HepG2 (cell line): ENCODE measurements around the gene CDC42BPG. TPM values are rescaled to one million over a fixed set of nuclear protein-coding genes. Genes with fewer than 3 reads are reported as not detected.

Source experiments
- ARID5B ChIP-seq: IDR thresholded peaks from 2 replicates; pipeline ENCODE4 v1.4.0; 2020; ENCODE audit warnings: mild to moderate bottlenecking, missing genetic modification reagents
- DMTF1 ChIP-seq: sonication (generic); formaldehyde crosslinking; IDR thresholded peaks from 2 replicates; pipeline ENCODE4 v1.4.0; 2020; ENCODE audit warnings: mild to moderate bottlenecking, missing genetic modification reagents
- ESRRA ChIP-seq: sonication (generic); formaldehyde crosslinking; IDR thresholded peaks from 2 replicates; pipeline ENCODE4 v1.5.1; 2020; ENCODE audit warnings: mild to moderate bottlenecking, low read depth, missing genetic modification reagents
- GATA4 ChIP-seq: sonication (generic); IDR thresholded peaks from 2 replicates; pipeline ENCODE4 v1.6.1; 2016; ENCODE audit warnings: antibody characterized with exemption, low read depth, borderline replicate concordance
- HNF1A ChIP-seq, 2 experiments: sonication (generic) in 1 of 2; formaldehyde crosslinking in 1 of 2; IDR thresholded peaks; 2 replicates each; pipeline versions ENCODE4 v1.4.0 to v1.6.1; 2016 to 2020; ENCODE audit warnings: borderline replicate concordance in 1 of 2, low read depth in 1 of 2, mild to moderate bottlenecking in 1 of 2, missing genetic modification reagents in 1 of 2
- HOXA9 ChIP-seq: sonication (generic); formaldehyde crosslinking; IDR thresholded peaks from 2 replicates; pipeline ENCODE4 v1.8.1; 2022; ENCODE audit warnings: missing genetic modification reagents, mild to moderate bottlenecking, moderate library complexity, borderline replicate concordance
- MAFK ChIP-seq, 2 experiments: IDR thresholded peaks in 1 of 2; conservative IDR thresholded peaks in 1 of 2; 2 replicates each; pipeline ENCODE4 v1.6.1; 2011; ENCODE audit warnings: improper control_type of control experiment in 2 of 2, low read length in 2 of 2
- UBTF ChIP-seq: sonication (generic); formaldehyde crosslinking; IDR thresholded peaks from 2 replicates; pipeline ENCODE4 v1.4.0; 2020; ENCODE audit warnings: mild to moderate bottlenecking, missing genetic modification reagents
- polyA plus RNA-seq, 8 experiments: library from polyadenylated mRNA; depleted of rRNA in 3 of 8; stranded (reverse) in 7 of 8; unstranded in 1 of 8; fragments of >200 nt; fragmentation: Illumina TruSeq in 4 of 8; extraction: Trizol in 4 of 8; gene quantifications; 2 replicates each; pipeline versions ENCODE4 v1.2.1 to v1.2.3, GENCODE V29; 2011 to 2016; ENCODE audit warnings: low read depth in 4 of 8, missing spikeins in 1 of 8, mixed read lengths in 1 of 8; ENCODE audit not compliant: insufficient read depth in 1 of 8
- total RNA-seq, 5 experiments: library from RNA; depleted of rRNA; stranded (reverse); fragments of >200 nt; fragmentation: Illumina TruSeq; extraction: Trizol; gene quantifications; 2 replicates each; pipeline ENCODE4 v1.2.3, GENCODE V29; 2016; ENCODE audit warnings: low read depth in 1 of 5
- TF ChIP-seq, protein P1 (sequence below): IDR thresholded peaks from 2 replicates; pipeline ENCODE4 v1.6.1; 2018; ENCODE audit warnings: missing genetic modification reagents

Gene CDC42BPG
- total and polyA plus RNA-seq, 2 of the 13 experiments (the other 11 are each of a cell fraction or from before 2014, with no cell fraction given), result 0.55 to 1.4 TPM

- peak; percentile 54 for TF ChIP-seq UBTF (CRISPR knock-in tag)
- no peak for TF ChIP-seq HOXA9 (CRISPR knock-in tag)
- peak; percentile 99 for TF ChIP-seq HNF1A (IDR thresholded peaks at IDR 0.05; ENCODE audit: low read depth)
- TF ChIP-seq HNF1A (CRISPR knock-in tag; IDR thresholded peaks at IDR 0.05; ENCODE audit: borderline replicate concordance), result peak; percentile 100
- no peak for TF ChIP-seq MAFK (conservative IDR thresholded peaks at IDR 0.05 in 1 of 2, IDR thresholded peaks at IDR 0.05 in 1 of 2; ENCODE audit: low read length in 2 of 2)
- peak; percentile 76; the same call in 1 of the 2 replicates for TF ChIP-seq GATA4
- peak; percentile 73; the same call in 1 of the 2 replicates for TF ChIP-seq ARID5B
- TF ChIP-seq ESRRA (CRISPR knock-in tag), result peak; percentile 68; the same call in 1 of the 2 replicates
- TF ChIP-seq, protein P1, sequence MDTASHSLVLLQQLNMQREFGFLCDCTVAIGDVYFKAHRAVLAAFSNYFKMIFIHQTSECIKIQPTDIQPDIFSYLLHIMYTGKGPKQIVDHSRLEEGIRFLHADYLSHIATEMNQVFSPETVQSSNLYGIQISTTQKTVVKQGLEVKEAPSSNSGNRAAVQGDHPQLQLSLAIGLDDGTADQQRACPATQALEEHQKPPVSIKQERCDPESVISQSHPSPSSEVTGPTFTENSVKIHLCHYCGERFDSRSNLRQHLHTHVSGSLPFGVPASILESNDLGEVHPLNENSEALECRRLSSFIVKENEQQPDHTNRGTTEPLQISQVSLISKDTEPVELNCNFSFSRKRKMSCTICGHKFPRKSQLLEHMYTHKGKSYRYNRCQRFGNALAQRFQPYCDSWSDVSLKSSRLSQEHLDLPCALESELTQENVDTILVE, result 0 out of 2 replicates have a peak, but pooled peaks have one; percentile 17
- TF ChIP-seq DMTF1, result no peak
Observed at GRCh38 chr11:64893194-64894069, 49.0 kb upstream of the CDC42BPG start (continued).
